Osteocyte (in vitro differentiated cells): ENCODE results near the gene RAET1E. TPM values are rescaled to one million over a fixed set of nuclear protein-coding genes. Genes with fewer than 3 reads are reported as not detected.

Experiments
- DNase-seq: peaks from one replicate; pipeline ENCODE4 v3.0.0; 2021; ENCODE audit warnings: mixed read lengths; ENCODE audit not compliant: unreplicated experiment; ENCODE audit errors: extremely low spot score
- H3K27ac Mint-ChIP-seq: one replicate; pipeline ENCODE4 v1.8.0; 2021; ENCODE audit warnings: mild to moderate bottlenecking, mixed read lengths; ENCODE audit not compliant: unreplicated experiment
- H3K27me3 Mint-ChIP-seq: one replicate; pipeline ENCODE4 v1.8.0; 2021; ENCODE audit warnings: mixed read lengths; ENCODE audit not compliant: unreplicated experiment
- H3K36me3 Mint-ChIP-seq: one replicate; pipeline ENCODE4 v1.8.0; 2021; ENCODE audit warnings: mixed read lengths; ENCODE audit not compliant: unreplicated experiment
- H3K4me1 Mint-ChIP-seq: one replicate; pipeline ENCODE4 v1.8.0; 2021; ENCODE audit warnings: mixed read lengths; ENCODE audit not compliant: unreplicated experiment
- H3K4me3 Mint-ChIP-seq: one replicate; pipeline ENCODE4 v1.8.0; 2021; ENCODE audit warnings: mild to moderate bottlenecking, moderate library complexity, mixed read lengths; ENCODE audit not compliant: unreplicated experiment
- H3K9me3 Mint-ChIP-seq: one replicate; pipeline ENCODE4 v1.8.0; 2021; ENCODE audit warnings: mixed read lengths; ENCODE audit not compliant: unreplicated experiment
- total RNA-seq: library from RNA; stranded (reverse); gene quantifications from 2 replicates; pipeline ENCODE4 v1.2.1, GENCODE V29; 2021
- TF ChIP-seq, protein P1 (sequence below): fragments of 200-600 bp; sonication (generic); IDR thresholded peaks from 2 replicates; pipeline ENCODE4 v1.5.0; 2021; ENCODE audit warnings: antibody characterized with exemption, mild to moderate bottlenecking, moderate library complexity

The RAET1E gene
- total RNA-seq, 1 donor from 2014 or later = not detected

DNA sequence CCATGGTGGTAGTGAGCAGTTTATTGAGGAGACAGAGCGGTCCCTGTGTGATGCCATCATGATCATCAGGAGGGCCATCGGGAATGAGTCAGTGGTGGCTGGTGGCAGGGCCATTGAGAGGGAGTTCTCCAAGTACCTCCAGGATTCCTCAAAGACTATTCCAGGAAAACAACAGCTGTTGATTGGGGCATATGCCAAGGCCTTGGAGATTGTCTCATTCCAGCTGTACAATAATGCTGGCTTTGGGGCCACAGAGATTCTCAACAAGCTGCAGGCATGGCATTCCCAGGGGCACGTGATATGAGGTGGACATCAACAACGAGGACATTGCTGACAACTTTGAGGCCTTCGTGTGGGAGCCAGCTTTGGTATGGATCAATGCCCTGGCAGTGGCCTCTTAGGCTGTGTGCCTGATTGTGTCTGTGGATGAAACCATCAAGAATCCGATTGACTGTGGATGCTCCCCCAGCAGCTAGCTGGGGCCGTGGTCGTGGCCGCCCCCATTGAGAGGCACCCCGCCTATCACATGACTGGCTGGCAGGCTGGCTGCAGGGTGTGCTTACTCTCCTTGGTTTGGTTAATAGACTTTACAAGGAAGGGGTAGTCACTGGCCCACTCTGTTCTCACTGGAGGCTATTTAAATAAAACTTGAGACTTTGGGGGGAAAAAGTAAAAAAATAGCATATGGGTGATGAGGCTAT lies 16.7 kb downstream of the RAET1E start:
- Mint-ChIP-seq H3K36me3 (peaks cover 3% of the 10 kb centered on the region), H3K4me3 (no peak overlapping the region), H3K9me3 (no peaks in the 10 kb centered on the region), H3K4me1 (peaks cover 2% of the 10 kb centered on the region), H3K27me3 (peaks cover 32% of the 10 kb centered on the region), H3K27ac (no peak overlapping the region)
- no peak for DNase-seq
- TF ChIP-seq, protein P1, sequence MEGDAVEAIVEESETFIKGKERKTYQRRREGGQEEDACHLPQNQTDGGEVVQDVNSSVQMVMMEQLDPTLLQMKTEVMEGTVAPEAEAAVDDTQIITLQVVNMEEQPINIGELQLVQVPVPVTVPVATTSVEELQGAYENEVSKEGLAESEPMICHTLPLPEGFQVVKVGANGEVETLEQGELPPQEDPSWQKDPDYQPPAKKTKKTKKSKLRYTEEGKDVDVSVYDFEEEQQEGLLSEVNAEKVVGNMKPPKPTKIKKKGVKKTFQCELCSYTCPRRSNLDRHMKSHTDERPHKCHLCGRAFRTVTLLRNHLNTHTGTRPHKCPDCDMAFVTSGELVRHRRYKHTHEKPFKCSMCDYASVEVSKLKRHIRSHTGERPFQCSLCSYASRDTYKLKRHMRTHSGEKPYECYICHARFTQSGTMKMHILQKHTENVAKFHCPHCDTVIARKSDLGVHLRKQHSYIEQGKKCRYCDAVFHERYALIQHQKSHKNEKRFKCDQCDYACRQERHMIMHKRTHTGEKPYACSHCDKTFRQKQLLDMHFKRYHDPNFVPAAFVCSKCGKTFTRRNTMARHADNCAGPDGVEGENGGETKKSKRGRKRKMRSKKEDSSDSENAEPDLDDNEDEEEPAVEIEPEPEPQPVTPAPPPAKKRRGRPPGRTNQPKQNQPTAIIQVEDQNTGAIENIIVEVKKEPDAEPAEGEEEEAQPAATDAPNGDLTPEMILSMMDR = no peak

DNA sequence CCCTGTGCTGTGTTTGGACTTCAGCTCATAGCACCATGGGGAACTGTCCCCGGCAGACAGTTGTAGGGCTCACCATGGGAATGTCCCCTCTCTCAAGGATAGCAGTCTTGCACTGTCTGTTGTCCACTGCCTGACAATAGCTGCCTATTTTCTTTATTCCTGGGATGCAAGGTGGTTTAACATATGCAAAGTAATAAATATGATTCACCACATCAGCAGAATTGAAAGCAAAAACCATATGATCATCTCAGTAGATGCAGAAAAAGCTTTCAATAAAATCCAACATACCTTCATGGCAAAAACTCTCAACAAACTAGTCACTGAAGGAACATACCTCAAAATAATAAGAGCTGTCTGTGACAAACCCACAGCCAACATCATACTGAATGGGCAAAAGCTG lies 20.3 kb downstream of the RAET1E start:
- Mint-ChIP-seq H3K9me3 (peaks cover 4% of the 10 kb centered on the region), H3K27ac (no peak overlapping the region), H3K36me3 (peaks cover 3% of the 10 kb centered on the region), H3K4me3 (no peak overlapping the region), H3K4me1 (no peaks in the 10 kb centered on the region), H3K27me3 (peaks cover 28% of the 10 kb centered on the region)
- DNase-seq = no peak
- TF ChIP-seq, protein P1 = no peak

DNA sequence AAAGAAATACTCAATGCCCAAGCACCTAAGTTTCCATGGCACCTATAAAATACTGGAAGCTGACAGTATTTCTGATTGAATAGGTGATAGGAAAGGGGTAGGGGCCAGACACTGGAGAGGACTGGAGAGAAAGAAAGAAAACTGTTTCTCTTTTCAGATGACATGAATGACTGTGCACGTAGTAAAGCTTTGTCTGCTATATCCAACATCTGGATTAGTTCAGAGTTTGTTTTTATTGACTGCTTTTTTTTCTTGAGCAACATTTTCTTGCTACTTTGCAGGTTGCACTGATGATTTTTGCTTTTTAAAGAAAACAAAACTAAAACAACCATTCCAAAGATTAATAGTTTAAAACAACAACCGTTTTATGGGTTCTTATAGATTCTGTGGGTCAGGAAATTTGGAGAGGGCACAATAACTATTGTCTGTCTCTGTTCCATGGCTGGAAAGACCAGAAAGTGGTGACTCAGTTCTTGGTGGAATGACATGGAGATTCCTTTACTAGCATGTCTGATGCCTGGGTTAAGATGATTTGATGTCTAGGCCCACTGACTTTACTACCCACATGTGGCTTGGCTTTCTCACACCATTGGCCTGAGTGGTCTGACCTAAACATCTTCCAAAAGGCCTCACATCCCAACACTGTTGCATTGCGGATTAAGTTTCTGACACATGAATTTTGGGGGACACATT lies 21.5 kb downstream of the RAET1E start:
- H3K27ac Mint-ChIP-seq = no peak overlapping the region
- H3K27me3 Mint-ChIP-seq = peaks cover 23% of the 10 kb centered on the region
- no peaks in the 10 kb centered on the region for H3K4me1 Mint-ChIP-seq
- H3K4me3 Mint-ChIP-seq = no peak overlapping the region
- H3K9me3 Mint-ChIP-seq = peaks cover 13% of the 10 kb centered on the region
- H3K36me3 Mint-ChIP-seq = peaks cover 3% of the 10 kb centered on the region
- TF ChIP-seq, protein P1 = no peak
- no peak for DNase-seq

DNA sequence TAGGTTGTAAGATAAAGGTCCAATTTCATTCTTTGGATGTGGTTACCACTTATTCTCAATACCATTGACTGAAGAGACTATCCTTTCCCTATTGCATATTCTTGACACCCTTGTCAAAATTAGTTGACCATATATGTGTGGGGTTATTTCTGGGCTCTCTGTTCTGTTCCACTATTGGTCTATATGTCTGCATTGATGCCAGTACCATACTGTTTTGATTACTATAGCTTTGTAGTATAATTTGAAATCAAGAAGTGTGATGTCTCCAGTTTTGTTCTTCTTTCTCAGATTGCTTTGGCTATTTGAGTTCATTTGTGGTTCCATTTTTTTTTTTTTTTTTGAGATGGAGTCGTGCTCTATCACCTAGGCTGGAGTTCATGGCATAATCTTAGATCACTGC lies 25.7 kb downstream of the RAET1E start:
- DNase-seq = no peak
- Mint-ChIP-seq H3K36me3 (no peaks in the 10 kb centered on the region), H3K27me3 (no peaks in the 10 kb centered on the region), H3K4me1 (no peaks in the 10 kb centered on the region), H3K4me3 (no peak overlapping the region), H3K27ac (no peak overlapping the region), H3K9me3 (peaks cover 13% of the 10 kb centered on the region)
- TF ChIP-seq, protein P1 = no peak

DNA sequence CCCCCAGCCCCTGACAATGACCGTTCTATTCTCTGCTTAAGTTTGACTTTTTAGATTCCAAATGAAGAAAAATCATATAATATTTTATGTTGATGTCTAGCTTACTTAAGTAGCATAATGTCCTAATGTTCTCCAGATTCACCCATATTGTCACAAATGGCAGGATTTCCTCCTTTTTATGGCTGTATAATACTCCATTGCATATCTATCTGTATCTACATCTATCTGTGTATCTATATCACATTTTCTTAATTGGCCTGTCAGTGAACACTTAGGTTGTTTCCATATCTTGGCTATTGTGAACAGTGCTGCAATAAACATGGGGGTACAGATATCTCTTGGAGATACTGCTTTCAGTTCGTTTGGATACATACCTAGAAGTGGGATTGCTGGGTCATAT lies 26.7 kb downstream of the RAET1E start:
- TF ChIP-seq, protein P1 = no peak
- no peak for DNase-seq
- H3K27ac Mint-ChIP-seq = no peak overlapping the region
- H3K27me3 Mint-ChIP-seq = no peaks in the 10 kb centered on the region
- no peak overlapping the region for H3K4me3 Mint-ChIP-seq
- peaks cover 13% of the 10 kb centered on the region for H3K9me3 Mint-ChIP-seq
- H3K36me3 Mint-ChIP-seq = no peaks in the 10 kb centered on the region
- no peaks in the 10 kb centered on the region for H3K4me1 Mint-ChIP-seq
